Gastrocnemius medialis (tissue), 4 donors: ENCODE data around the gene NAB2. TPM values are rescaled to one million over a fixed set of nuclear protein-coding genes. Genes with fewer than 3 reads are reported as not detected.

Source experiments
- ATAC-seq, 2 donors: fragments of 150-250 bp; one replicate each; pipeline ENCODE4 v1.9.1; 2016
- DNase-seq, 2 donors: peaks; one replicate each; pipeline ENCODE4 v3.0.0-alpha.2; 2019
- H3K27ac ChIP-seq, 4 donors: fragments of 200-600 bp; sonication (generic); 1 replicate in 1 of 4; 2 replicates in 3 of 4; pipeline ENCODE4 v1.5.1; 2016 to 2018; ENCODE audit warnings: mild to moderate bottlenecking in 2 of 4, moderate library complexity in 1 of 4
- H3K27me3 ChIP-seq, 3 donors: fragments of 200-600 bp; sonication (generic) in 2 of 3; 1 replicate in 1 of 3; 2 replicates in 2 of 3; pipeline versions ENCODE4 v1.5.1 to v1.6.0; 2016 to 2019; ENCODE audit warnings: mild to moderate bottlenecking in 1 of 3, moderate library complexity in 1 of 3
- H3K36me3 ChIP-seq, 2 donors: fragments of 200-600 bp; sonication (generic) in 1 of 2; one replicate each; pipeline ENCODE4 v1.5.1; 2017 to 2018
- H3K4me1 ChIP-seq, 2 donors: fragments of 200-600 bp; sonication (generic) in 1 of 2; one replicate each; pipeline ENCODE4 v1.5.1; 2016 to 2017; ENCODE audit warnings: mild to moderate bottlenecking in 2 of 2
- H3K4me3 ChIP-seq, 4 donors: fragments of 200-600 bp; sonication (generic) in 3 of 4; 1 replicate in 1 of 4; 2 replicates in 3 of 4; pipeline ENCODE4 v1.5.1; 2016 to 2019; ENCODE audit warnings: mild to moderate bottlenecking in 2 of 4
- H3K9me3 ChIP-seq, 3 donors: fragments of 200-600 bp; sonication (generic) in 2 of 3; 1 replicate in 1 of 3; 2 replicates in 2 of 3; pipeline ENCODE4 v1.5.1; 2016 to 2019
- POLR2A ChIP-seq, 2 donors: fragments of 450-650 bp; IDR thresholded peaks; one replicate each; pipeline ENCODE4 v1.6.1; 2017; ENCODE audit warnings: antibody characterized with exemption in 2 of 2, mild to moderate bottlenecking in 2 of 2, moderate library complexity in 2 of 2
- in situ Hi-C, 4 donors: fragments of 200-750 bp; cut with MboI; loops; one replicate each; pipeline versions ENCODE4 v1.15.0 to v1.8.0; 2017; ENCODE audit warnings: low sequenced_read_pairs in 4 of 4
- intact Hi-C: fragments of 100-400 bp; cut with DNase I; formaldehyde crosslinking; loops from one replicate; pipeline ENCODE4 v1.15.1; 2023; ENCODE audit warnings: low total_unique reads
- total RNA-seq, 4 donors: library from RNA; depleted of rRNA; stranded (reverse); fragments of >200 nt; gene quantifications; one replicate each; pipeline versions ENCODE4 v1.1.0 to v1.2.3, GENCODE V29; 2016
- TF ChIP-seq, protein P1 (sequence below), 5 experiments: fragments of 450-650 bp in 3 of 5; fragments of 200-600 bp in 2 of 5; sonication (generic) in 2 of 5; IDR thresholded peaks in 4 of 5; conservative IDR thresholded peaks in 1 of 5; 1 replicate in 4 of 5; 2 replicates in 1 of 5; pipeline ENCODE4 v1.5.1; 2016 to 2019; ENCODE audit warnings: antibody characterized with exemption in 5 of 5, mild to moderate bottlenecking in 3 of 5, moderate library complexity in 3 of 5

NAB2 gene
- total RNA-seq: 1 to 10 TPM; 4.8 to 9.5 (median 5.5) TPM

DNA sequence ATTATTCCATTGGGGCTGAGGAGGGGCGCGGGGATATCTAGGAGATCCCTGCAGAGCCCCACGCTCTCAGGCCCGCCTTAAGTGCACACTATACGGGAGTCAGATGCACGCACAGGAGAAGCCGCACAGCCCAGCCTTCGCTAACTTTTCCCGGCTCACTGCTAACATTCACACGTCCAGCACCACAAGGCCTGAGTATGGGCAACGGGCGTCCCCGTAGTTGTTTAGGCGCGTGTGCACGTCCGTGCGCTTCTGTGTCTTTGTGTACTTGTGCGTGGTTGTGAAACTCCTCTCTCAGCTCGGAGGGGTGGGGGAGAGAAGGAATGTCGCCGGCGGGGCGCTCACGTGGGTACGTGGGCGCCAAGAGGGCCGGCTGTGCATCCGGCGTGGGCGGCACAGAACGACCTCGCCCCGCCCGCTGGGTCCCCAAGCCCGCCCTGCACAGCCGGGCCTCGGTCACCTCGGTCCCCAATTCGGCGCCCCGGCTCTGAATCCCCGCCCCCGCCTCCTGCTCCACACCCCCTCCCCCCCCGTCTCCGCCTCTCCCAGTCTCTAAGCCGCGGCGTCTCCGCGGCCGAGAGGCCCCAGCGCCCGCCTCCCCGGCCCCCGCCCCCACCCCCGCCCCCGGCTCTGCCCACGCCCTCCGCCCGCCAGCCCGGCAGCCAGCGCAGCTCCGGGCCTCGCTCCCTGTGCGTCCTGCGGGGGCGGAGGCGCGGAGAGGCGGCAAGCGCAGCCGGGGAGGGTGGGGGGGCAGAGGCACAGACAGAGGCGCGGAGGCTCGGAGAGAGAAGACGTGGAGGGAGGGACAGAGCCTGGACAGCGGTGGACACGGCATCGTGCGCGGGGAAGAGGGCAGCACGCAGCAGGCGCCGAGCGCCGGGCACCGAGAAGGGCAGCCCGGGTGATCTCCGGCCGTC is at the start of gene NAB2:
TSS of gene NAB2 (plus strand) at position 761 of the 917 bp plus-strand sequence. CDS start 158 bp downstream, outside the sequence.
- TF ChIP-seq POLR2A (IDR thresholded peaks at IDR 0.05): peak; percentile 68 to 80
- TF ChIP-seq, protein P1, sequence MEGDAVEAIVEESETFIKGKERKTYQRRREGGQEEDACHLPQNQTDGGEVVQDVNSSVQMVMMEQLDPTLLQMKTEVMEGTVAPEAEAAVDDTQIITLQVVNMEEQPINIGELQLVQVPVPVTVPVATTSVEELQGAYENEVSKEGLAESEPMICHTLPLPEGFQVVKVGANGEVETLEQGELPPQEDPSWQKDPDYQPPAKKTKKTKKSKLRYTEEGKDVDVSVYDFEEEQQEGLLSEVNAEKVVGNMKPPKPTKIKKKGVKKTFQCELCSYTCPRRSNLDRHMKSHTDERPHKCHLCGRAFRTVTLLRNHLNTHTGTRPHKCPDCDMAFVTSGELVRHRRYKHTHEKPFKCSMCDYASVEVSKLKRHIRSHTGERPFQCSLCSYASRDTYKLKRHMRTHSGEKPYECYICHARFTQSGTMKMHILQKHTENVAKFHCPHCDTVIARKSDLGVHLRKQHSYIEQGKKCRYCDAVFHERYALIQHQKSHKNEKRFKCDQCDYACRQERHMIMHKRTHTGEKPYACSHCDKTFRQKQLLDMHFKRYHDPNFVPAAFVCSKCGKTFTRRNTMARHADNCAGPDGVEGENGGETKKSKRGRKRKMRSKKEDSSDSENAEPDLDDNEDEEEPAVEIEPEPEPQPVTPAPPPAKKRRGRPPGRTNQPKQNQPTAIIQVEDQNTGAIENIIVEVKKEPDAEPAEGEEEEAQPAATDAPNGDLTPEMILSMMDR (IDR thresholded peaks at IDR 0.05 in 4 of 5, conservative IDR thresholded peaks at IDR 0.05 in 1 of 5): no peak
- peak within 1 kb of the TSS; percentile 84 to 87 (median 85) for H3K4me3 ChIP-seq
- peak; percentile 58 to 73 for ATAC-seq
- H3K27me3 ChIP-seq: no peaks in the 10 kb centered on the region
- peaks cover 0 to 26% of the 10 kb centered on the region in 2 donors for H3K4me1 ChIP-seq
- DNase-seq: peak; percentile 89 to 94
- intact Hi-C loops (loop anchor here (1.0 to 10.0 kb wide), 6 partner anchors 23 to 1364 kb away; partner anchors contain the start of genes BAZ2A, CD63, DDIT3 and LRP1), in situ Hi-C loops (no loop called here)
- H3K36me3 ChIP-seq: peaks cover 0 to 8% of the 10 kb centered on the region in 2 donors
- H3K9me3 ChIP-seq: no peaks in the 10 kb centered on the region
- peak within 1 kb of the TSS; percentile 94 to 97 (median 94) for H3K27ac ChIP-seq

DNA sequence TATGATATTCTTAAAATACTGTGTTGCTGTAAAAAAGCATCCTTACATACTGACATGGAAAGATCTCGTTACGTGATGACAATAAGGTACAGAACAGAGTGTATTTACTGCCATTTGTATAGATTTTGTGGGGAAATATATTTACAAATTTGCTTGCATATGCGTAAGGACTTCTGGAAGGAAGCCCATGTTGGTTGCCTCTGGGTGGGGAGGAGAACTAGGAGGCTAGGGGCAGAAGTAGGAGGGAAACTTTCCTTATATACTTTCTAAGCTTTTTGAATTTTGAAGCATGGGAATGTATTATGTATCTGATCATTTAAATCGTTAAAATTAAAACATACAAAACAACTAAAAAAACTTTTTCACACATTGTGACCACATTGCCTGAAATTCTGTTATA is 48.7 kb upstream of the NAB2 start:
- TF ChIP-seq POLR2A (IDR thresholded peaks at IDR 0.05): no peak
- TF ChIP-seq, protein P1 (IDR thresholded peaks at IDR 0.05 in 4 of 5, conservative IDR thresholded peaks at IDR 0.05 in 1 of 5): no peak
- intact Hi-C loops: no loop called here
- H3K36me3 ChIP-seq: no peaks in the 10 kb centered on the region
- in situ Hi-C loops: no loop called here
- H3K27me3 ChIP-seq: peaks cover 0 to 1% (median 0%) of the 10 kb centered on the region in 3 donors
- H3K9me3 ChIP-seq: no peaks in the 10 kb centered on the region
- H3K27ac ChIP-seq: no peak overlapping the region
- H3K4me1 ChIP-seq: no peaks in the 10 kb centered on the region
- H3K4me3 ChIP-seq: no peak overlapping the region
- ATAC-seq: no peak
- no peak for DNase-seq

GRCh38 chr12:57040750-57041149 is 48.2 kb upstream of the NAB2 start:
- intact Hi-C loops: no loop called here
- Histone ChIP-seq H3K36me3 (no peaks in the 10 kb centered on the region), H3K27me3 (peaks cover 0 to 6% (median 0%) of the 10 kb centered on the region in 3 donors), H3K4me3 (no peak overlapping the region), H3K9me3 (no peaks in the 10 kb centered on the region), H3K4me1 (no peaks in the 10 kb centered on the region), H3K27ac (no peak overlapping the region)
- ATAC-seq (no peak), DNase-seq (no peak)
- in situ Hi-C loops: no loop called here
- TF ChIP-seq, protein P1 (IDR thresholded peaks at IDR 0.05 in 4 of 5, conservative IDR thresholded peaks at IDR 0.05 in 1 of 5): no peak
- no peak for TF ChIP-seq POLR2A (IDR thresholded peaks at IDR 0.05)

DNA sequence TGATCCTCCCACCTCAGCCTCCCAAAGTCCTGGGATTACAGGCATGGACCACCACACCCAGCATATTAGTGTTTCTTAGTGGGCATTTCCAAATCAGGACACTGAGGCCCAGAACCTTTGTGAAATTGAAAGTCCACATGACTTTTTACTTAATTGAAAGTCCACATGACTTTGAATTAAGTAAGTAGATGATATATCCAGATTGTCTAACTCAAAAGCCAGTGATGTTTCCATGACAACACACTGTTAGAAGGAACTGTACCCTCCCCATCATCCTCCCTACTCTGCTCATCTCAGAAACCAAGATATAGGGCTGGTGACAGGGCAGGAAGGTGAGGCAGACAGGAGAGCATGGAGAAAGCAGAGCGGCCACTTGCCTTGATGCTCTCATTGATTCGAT is 46.2 kb upstream of the NAB2 start:
- no peak for DNase-seq
- TF ChIP-seq, protein P1 (IDR thresholded peaks at IDR 0.05 in 4 of 5, conservative IDR thresholded peaks at IDR 0.05 in 1 of 5): no peak
- no peak for TF ChIP-seq POLR2A (IDR thresholded peaks at IDR 0.05)
- no peaks in the 10 kb centered on the region for H3K36me3 ChIP-seq
- H3K9me3 ChIP-seq: no peaks in the 10 kb centered on the region
- no peak overlapping the region for H3K4me3 ChIP-seq
- no peaks in the 10 kb centered on the region for H3K4me1 ChIP-seq
- intact Hi-C loops (no loop called here), in situ Hi-C loops (no loop called here)
- no peak overlapping the region for H3K27ac ChIP-seq
- ATAC-seq: no peak
- peaks cover 0 to 16% (median 4%) of the 10 kb centered on the region in 3 donors for H3K27me3 ChIP-seq
